ENCODE results near the gene MPHOSPH6. TPM values are rescaled to one million over a fixed set of nuclear protein-coding genes. Genes with fewer than 3 reads are reported as not detected.

Gene MPHOSPH6
- polyA plus RNA-seq, 1 experiment: 3.9 TPM

DNA sequence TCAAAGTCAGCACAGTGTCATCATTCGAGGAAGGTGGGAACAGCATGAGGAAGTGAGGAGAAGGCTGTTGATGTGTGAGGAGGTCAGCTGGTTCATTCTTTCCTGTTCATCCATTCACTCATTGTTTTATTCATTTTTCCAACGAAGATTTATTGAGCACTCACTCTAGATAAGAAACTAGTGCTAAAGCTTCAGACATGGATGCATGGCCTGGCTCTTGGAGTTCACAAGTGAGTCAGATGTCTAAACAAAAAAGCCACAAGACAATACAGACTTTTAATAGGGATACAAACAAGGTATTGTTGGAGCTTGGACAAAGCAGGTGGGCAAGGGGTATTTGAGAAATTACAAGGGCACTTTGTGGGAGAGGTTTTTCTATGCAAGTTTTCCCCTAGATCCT, 31.3 kb upstream of the MPHOSPH6 start:
- Histone ChIP-seq H3K36me3 (ENCODE audit: control insufficient read depth, insufficient read depth, low read length) (no peaks in the 10 kb centered on the region), H3K4me3 (ENCODE audit: low read depth, low read length) (no peak overlapping the region), H3K27me3 (ENCODE audit: control insufficient read depth, insufficient read depth, low read length) (no peaks in the 10 kb centered on the region)
- POLR2A ChIA-PET: no interaction called here
- TF ChIP-seq, protein P1, sequence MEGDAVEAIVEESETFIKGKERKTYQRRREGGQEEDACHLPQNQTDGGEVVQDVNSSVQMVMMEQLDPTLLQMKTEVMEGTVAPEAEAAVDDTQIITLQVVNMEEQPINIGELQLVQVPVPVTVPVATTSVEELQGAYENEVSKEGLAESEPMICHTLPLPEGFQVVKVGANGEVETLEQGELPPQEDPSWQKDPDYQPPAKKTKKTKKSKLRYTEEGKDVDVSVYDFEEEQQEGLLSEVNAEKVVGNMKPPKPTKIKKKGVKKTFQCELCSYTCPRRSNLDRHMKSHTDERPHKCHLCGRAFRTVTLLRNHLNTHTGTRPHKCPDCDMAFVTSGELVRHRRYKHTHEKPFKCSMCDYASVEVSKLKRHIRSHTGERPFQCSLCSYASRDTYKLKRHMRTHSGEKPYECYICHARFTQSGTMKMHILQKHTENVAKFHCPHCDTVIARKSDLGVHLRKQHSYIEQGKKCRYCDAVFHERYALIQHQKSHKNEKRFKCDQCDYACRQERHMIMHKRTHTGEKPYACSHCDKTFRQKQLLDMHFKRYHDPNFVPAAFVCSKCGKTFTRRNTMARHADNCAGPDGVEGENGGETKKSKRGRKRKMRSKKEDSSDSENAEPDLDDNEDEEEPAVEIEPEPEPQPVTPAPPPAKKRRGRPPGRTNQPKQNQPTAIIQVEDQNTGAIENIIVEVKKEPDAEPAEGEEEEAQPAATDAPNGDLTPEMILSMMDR (IDR thresholded peaks at IDR 0.05; ENCODE audit: insufficient read depth, low read depth, low read length): no peak
- CTCF ChIA-PET: interaction anchor here (0.7 to 1.2 kb wide), 2 partner anchors 13 to 1408 kb away, joined by 3 to 4 read pairs; no protein-coding TSS in a partner anchor
- DNase-seq (ENCODE audit: low read depth): no peak

DNA sequence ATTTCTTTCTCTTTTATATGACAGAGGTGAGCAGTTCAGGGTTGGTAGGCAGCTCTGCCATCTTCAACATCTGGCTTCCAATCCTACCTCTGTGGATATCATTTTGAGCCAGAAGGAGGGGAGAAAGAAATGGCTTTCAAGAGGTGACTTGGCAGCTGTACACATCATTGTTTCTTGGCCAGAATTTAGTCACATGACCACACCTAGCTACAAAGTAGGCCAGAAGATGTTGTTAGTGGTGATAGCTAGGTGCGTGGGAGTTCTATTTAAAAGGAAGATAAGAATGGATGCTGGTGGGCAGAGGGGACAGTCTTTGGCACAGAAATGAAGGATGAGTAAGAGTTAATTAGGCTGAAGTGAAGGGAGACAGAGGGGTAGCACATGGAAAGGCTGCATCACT, 29.2 kb upstream of the MPHOSPH6 start:
- ChIA-PET CTCF (interaction anchor here (1.1 kb wide), 1 partner anchor 65 kb away, joined by 3 read pairs; no protein-coding TSS in a partner anchor), POLR2A (no interaction called here)
- TF ChIP-seq, protein P1 (IDR thresholded peaks at IDR 0.05; ENCODE audit: insufficient read depth, low read depth, low read length): no peak
- no peak for DNase-seq (ENCODE audit: low read depth)
- Histone ChIP-seq H3K27me3 (ENCODE audit: control insufficient read depth, insufficient read depth, low read length) (no peaks in the 10 kb centered on the region), H3K36me3 (ENCODE audit: control insufficient read depth, insufficient read depth, low read length) (no peaks in the 10 kb centered on the region), H3K4me3 (ENCODE audit: low read depth, low read length) (no peak overlapping the region)

DNA sequence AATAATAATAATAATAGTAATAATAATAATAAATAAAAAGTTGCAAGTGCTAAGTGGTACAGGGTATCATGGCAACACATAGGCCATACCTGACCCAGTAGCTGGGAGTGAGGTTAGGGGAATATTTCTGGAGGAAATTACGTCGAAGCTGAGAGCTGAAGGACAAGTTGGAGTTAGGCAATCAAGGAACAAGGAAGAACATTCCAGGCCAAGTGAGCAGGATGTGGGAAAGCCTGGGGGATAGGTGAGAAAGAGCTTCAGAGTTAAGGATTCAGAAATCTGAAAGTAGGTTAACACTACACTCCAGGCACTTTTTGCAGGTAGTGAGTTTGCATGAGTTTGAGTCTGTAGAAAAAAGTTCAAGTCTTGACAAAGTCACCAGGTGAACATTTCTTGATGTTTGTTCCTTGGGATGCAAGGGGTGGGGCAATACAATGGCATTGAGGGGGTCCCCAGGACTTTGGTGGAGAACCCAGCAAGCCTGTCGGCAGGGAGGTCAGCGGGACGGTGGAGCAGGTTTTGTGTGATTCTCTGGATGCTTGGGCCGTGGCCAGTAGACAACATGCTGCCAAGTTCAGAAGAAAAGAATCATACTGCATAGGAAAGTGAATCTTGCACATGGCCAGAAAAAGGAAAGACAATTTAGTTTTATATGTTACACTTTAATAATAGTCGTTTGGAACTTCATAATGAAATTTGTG, 27.7 kb upstream of the MPHOSPH6 start:
- DNase-seq (ENCODE audit: low read depth): no peak
- ChIA-PET CTCF (no interaction called here), POLR2A (no interaction called here)
- H3K27me3 ChIP-seq (ENCODE audit: control insufficient read depth, insufficient read depth, low read length): no peaks in the 10 kb centered on the region
- H3K36me3 ChIP-seq (ENCODE audit: control insufficient read depth, insufficient read depth, low read length): no peaks in the 10 kb centered on the region
- H3K4me3 ChIP-seq (ENCODE audit: low read depth, low read length): no peak overlapping the region
- TF ChIP-seq, protein P1 (IDR thresholded peaks at IDR 0.05; ENCODE audit: insufficient read depth, low read depth, low read length): no peak

DNA sequence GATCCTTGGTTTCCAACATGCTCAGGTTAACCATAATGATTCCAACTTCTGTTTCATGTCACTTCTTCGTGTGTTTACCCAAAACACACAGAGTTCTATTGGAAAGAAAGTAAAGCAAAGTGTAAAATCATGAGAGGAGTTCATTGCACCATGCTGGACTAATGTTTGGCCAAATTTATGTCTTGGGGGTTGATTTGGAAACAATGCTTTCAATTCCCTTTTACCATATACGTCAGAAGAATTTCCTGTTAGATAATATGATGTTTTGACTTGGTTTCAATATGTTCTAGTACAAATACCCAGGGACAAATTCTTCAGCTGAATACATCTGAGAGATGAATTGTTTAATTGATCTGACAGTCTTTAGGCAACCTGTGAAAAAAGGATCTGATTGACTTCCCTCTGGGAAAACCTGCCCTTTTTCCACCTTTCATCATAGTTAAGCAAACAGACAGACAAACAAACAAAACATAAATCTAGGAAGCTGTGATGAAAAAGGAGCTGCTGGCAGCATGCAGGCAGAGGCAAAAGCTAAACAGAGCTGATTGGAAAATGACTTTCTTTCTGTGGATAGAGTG, 26.0 kb upstream of the MPHOSPH6 start:
- POLR2A ChIA-PET: no interaction called here
- CTCF ChIA-PET: interaction anchor here (0.8 kb wide), 1 partner anchor 34 kb away, joined by 3 read pairs; no protein-coding TSS in a partner anchor
- Histone ChIP-seq H3K27me3 (ENCODE audit: control insufficient read depth, insufficient read depth, low read length) (no peaks in the 10 kb centered on the region), H3K36me3 (ENCODE audit: control insufficient read depth, insufficient read depth, low read length) (no peaks in the 10 kb centered on the region), H3K4me3 (ENCODE audit: low read depth, low read length) (no peak overlapping the region)
- TF ChIP-seq, protein P1 (IDR thresholded peaks at IDR 0.05; ENCODE audit: insufficient read depth, low read depth, low read length): no peak
- no peak for DNase-seq (ENCODE audit: low read depth)

DNA sequence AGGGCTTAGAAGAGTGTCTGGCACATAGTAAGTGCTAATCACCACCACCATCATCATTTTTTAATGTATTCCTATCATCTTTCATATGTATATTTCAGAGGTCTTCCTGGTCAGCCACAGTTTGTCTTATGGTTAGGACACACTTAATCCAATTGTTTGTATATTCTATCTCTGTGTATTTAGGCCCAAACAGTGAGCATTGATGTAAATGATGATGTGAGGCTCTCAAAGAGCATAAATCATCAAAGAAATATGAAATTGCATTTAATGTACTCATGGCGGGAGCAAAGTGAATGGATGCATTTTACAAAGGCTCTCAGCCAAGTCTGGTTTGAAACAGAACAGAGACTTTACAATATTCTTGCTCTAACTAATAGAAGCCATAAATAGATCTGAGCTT, 24.1 kb upstream of the MPHOSPH6 start:
- H3K27me3 ChIP-seq (ENCODE audit: control insufficient read depth, insufficient read depth, low read length): no peaks in the 10 kb centered on the region
- no peaks in the 10 kb centered on the region for H3K36me3 ChIP-seq (ENCODE audit: control insufficient read depth, insufficient read depth, low read length)
- POLR2A ChIA-PET: no interaction called here
- H3K4me3 ChIP-seq (ENCODE audit: low read depth, low read length): no peak overlapping the region
- no peak for DNase-seq (ENCODE audit: low read depth)
- CTCF ChIA-PET: no interaction called here
- TF ChIP-seq, protein P1 (IDR thresholded peaks at IDR 0.05; ENCODE audit: insufficient read depth, low read depth, low read length): no peak
